Neuronal stem cell (in vitro differentiated cells): ENCODE measurements around the gene YY1.

ENCODE experiments used
- DNase-seq: peaks from one replicate; pipeline ENCODE4 v3.0.0-alpha.2; 2013; ENCODE audit warnings: low spot score
- H2AFZ ChIP-seq: one replicate; pipeline ENCODE4 v1.6.1; 2013; ENCODE audit warnings: mild to moderate bottlenecking, low read length, inconsistent platforms
- H2AK5ac ChIP-seq: 2 replicates; pipeline ENCODE4 v1.6.1; 2013; ENCODE audit warnings: low read depth, mild to moderate bottlenecking, inconsistent platforms, low read length, moderate library complexity, mixed read lengths
- H2BK120ac ChIP-seq: 2 replicates; pipeline ENCODE4 v1.6.1; 2013; ENCODE audit warnings: low read depth, mild to moderate bottlenecking, inconsistent platforms, low read length, moderate library complexity, mixed read lengths
- H2BK12ac ChIP-seq: one replicate; pipeline ENCODE4 v1.6.1; 2013; ENCODE audit warnings: low read length, inconsistent platforms
- H2BK15ac ChIP-seq: 2 replicates; pipeline ENCODE4 v1.6.1; 2013; ENCODE audit warnings: mild to moderate bottlenecking, low read length, inconsistent platforms, mixed read lengths
- H2BK5ac ChIP-seq: one replicate; pipeline ENCODE4 v1.6.1; 2013; ENCODE audit warnings: inconsistent platforms, mild to moderate bottlenecking, low read length, moderate library complexity
- H3K14ac ChIP-seq: one replicate; pipeline ENCODE4 v1.6.1; 2013; ENCODE audit warnings: low read length, inconsistent platforms
- H3K18ac ChIP-seq: 2 replicates; pipeline ENCODE4 v1.6.1; 2013; ENCODE audit warnings: low read length, inconsistent platforms
- H3K23ac ChIP-seq: 2 replicates; pipeline ENCODE4 v1.6.1; 2013; ENCODE audit warnings: low read depth, mild to moderate bottlenecking, mixed read lengths, low read length, inconsistent platforms; ENCODE audit not compliant: poor library complexity
- H3K27ac ChIP-seq: replicated peaks from 3 replicates; pipeline ENCODE4 v1.5.1; 2013; ENCODE audit warnings: low read length, inconsistent platforms
- H3K27me3 ChIP-seq, 3 experiments: 2 replicates each; pipeline ENCODE4 v1.6.1; 2013; ENCODE audit warnings: low read length in 3 of 3, mild to moderate bottlenecking in 2 of 3, inconsistent platforms in 1 of 3, low read depth in 1 of 3, mixed read lengths in 1 of 3, moderate library complexity in 1 of 3; ENCODE audit not compliant: control insufficient read depth in 3 of 3, insufficient read depth in 3 of 3
- H3K36me3 ChIP-seq, 2 donors: replicated peaks in 1 of 2; 2 replicates each; pipeline ENCODE4 v1.6.1; 2013; ENCODE audit warnings: low read length in 2 of 2; ENCODE audit not compliant: control insufficient read depth in 2 of 2, insufficient read depth in 2 of 2
- H3K4ac ChIP-seq: 2 replicates; pipeline ENCODE4 v1.6.1; 2013; ENCODE audit warnings: inconsistent platforms, mild to moderate bottlenecking, low read length, moderate library complexity
- H3K4me1 ChIP-seq, 2 donors: 1 replicate in 1 of 2; 2 replicates in 1 of 2; pipeline ENCODE4 v1.6.1; 2013; ENCODE audit warnings: low read length in 2 of 2, low read depth in 1 of 2; ENCODE audit not compliant: control insufficient read depth in 2 of 2, insufficient read depth in 1 of 2
- H3K4me2 ChIP-seq: one replicate; pipeline ENCODE4 v1.6.1; 2013; ENCODE audit warnings: mild to moderate bottlenecking, low read length, inconsistent platforms; ENCODE audit not compliant: insufficient read depth, poor library complexity, severe bottlenecking
- H3K4me3 ChIP-seq, 2 donors: 2 replicates each; pipeline ENCODE4 v1.5.1; 2013; ENCODE audit warnings: low read length in 2 of 2, mild to moderate bottlenecking in 2 of 2, inconsistent platforms in 1 of 2, moderate library complexity in 1 of 2
- H3K79me1 ChIP-seq: one replicate; pipeline ENCODE4 v1.6.1; 2013; ENCODE audit warnings: low read depth, mild to moderate bottlenecking, inconsistent platforms, low read length, moderate library complexity
- H3K9ac ChIP-seq: one replicate; pipeline ENCODE4 v1.6.1; 2013; ENCODE audit warnings: mild to moderate bottlenecking, low read depth, low read length, inconsistent platforms; ENCODE audit not compliant: poor library complexity
- H3K9me3 ChIP-seq, 2 donors: replicated peaks in 1 of 2; 2 replicates each; pipeline versions ENCODE3 to v1.6.1; 2013; ENCODE audit warnings: low read length in 2 of 2, mild to moderate bottlenecking in 2 of 2, inconsistent platforms in 1 of 2, low read depth in 1 of 2, mixed read lengths in 1 of 2, moderate library complexity in 1 of 2; ENCODE audit not compliant: control insufficient read depth in 2 of 2, insufficient read depth in 1 of 2
- H4K8ac ChIP-seq: one replicate; pipeline ENCODE4 v1.6.1; 2013; ENCODE audit warnings: low read depth, mild to moderate bottlenecking, inconsistent platforms, low read length, moderate library complexity
- H4K91ac ChIP-seq: one replicate; pipeline ENCODE4 v1.6.1; 2013; ENCODE audit warnings: low read length, low read depth, mild to moderate bottlenecking, inconsistent platforms; ENCODE audit not compliant: poor library complexity
- WGBS, 2 donors: extraction: QIAGEN DNeasy Blood & Tissue Kit; methylation state at CpG; one replicate each; pipeline ENCODE4 v1.1.7; 2013; ENCODE audit warnings: missing lambda C conversion rate in 2 of 2, mixed read lengths in 1 of 2; ENCODE audit not compliant: insufficient read length in 2 of 2, insufficient replicate concordance in 1 of 2; ENCODE audit errors: extremely low coverage in 2 of 2; 5-methylcytosine and 5-hydroxymethylcytosine counted together

The YY1 gene

GRCh38 chr14:100285021-100285912, 46.3 kb downstream of the YY1 start:
- peak; percentile 66 for DNase-seq
- H2AK5ac ChIP-seq: peak overlapping the region; percentile 53
- H4K8ac ChIP-seq: peak overlapping the region; percentile 89
- peak overlapping the region; percentile 38 for H3K27ac ChIP-seq
- WGBS, 2 donors: no CpG with 5 or more reads among the region's 82 CpGs
- H3K23ac ChIP-seq: peak overlapping the region; percentile 69
- peak overlapping the region; percentile 99 for H3K9ac ChIP-seq
- no peak overlapping the region for H2AFZ ChIP-seq
- peak overlapping the region; percentile 62 for H2BK5ac ChIP-seq
- H2BK120ac ChIP-seq: no peak overlapping the region
- H3K18ac ChIP-seq: peak overlapping the region; percentile 100
- H4K91ac ChIP-seq: no peak overlapping the region
- H2BK15ac ChIP-seq: no peak overlapping the region
- H3K4ac ChIP-seq: peak overlapping the region; percentile 97
- peaks cover 9% of the 10 kb centered on the region for H3K79me1 ChIP-seq
- peak overlapping the region; percentile 79 for H3K4me2 ChIP-seq
- peaks cover 17 to 42% of the 10 kb centered on the region in 2 donors for H3K36me3 ChIP-seq
- peak overlapping the region; percentile 77 for H3K14ac ChIP-seq
- H3K27me3 ChIP-seq: no peaks in the 10 kb centered on the region
- peaks cover 3 to 9% of the 10 kb centered on the region in 2 donors for H3K4me1 ChIP-seq
- H3K4me3 ChIP-seq: peak overlapping the region in 1 of 2 donors; percentile 87
- no peak overlapping the region for H2BK12ac ChIP-seq
- H3K9me3 ChIP-seq: peaks cover 0 to 1% of the 10 kb centered on the region in 2 donors

- no peak overlapping the region for H2BK12ac ChIP-seq
- H3K79me1 ChIP-seq: peaks cover 12% of the 10 kb centered on the region
- peak overlapping the region; percentile 53 for H2AK5ac ChIP-seq
- peaks cover 6 to 9% of the 10 kb centered on the region in 2 donors for H3K4me1 ChIP-seq
- H3K4ac ChIP-seq: no peak overlapping the region
- H3K14ac ChIP-seq: no peak overlapping the region
- peak overlapping the region; percentile 62 for H2BK5ac ChIP-seq
- H2BK15ac ChIP-seq: no peak overlapping the region
- no peak overlapping the region for H3K27ac ChIP-seq
- H3K23ac ChIP-seq: no peak overlapping the region
- H3K9ac ChIP-seq: no peak overlapping the region
- no peak overlapping the region for H3K18ac ChIP-seq
- H4K91ac ChIP-seq: no peak overlapping the region
- DNase-seq: no peak
- H3K4me2 ChIP-seq: no peak overlapping the region
- no peak overlapping the region for H4K8ac ChIP-seq
- no peak overlapping the region for H2AFZ ChIP-seq
- no peak overlapping the region for H2BK120ac ChIP-seq
- peaks cover 21 to 42% of the 10 kb centered on the region in 2 donors for H3K36me3 ChIP-seq
- no peak overlapping the region for H3K4me3 ChIP-seq
- H3K27me3 ChIP-seq: no peaks in the 10 kb centered on the region
- no CpG with 5 or more reads among the region's 13 CpGs for WGBS, 2 donors
- peaks cover 0 to 1% of the 10 kb centered on the region in 2 donors for H3K9me3 ChIP-seq
Observed at GRCh38 chr14:100285913-100286400, 47.0 kb downstream of the YY1 start.

- peak overlapping the region; percentile 64 for H2AK5ac ChIP-seq
- peak overlapping the region; percentile 30 for H3K27ac ChIP-seq
- H3K36me3 ChIP-seq: peaks cover 26 to 42% of the 10 kb centered on the region in 2 donors
- no peak overlapping the region for H2BK5ac ChIP-seq
- H3K27me3 ChIP-seq: no peaks in the 10 kb centered on the region
- no peak overlapping the region for H2BK120ac ChIP-seq
- H3K4ac ChIP-seq: no peak overlapping the region
- peaks cover 14% of the 10 kb centered on the region for H3K79me1 ChIP-seq
- no peak overlapping the region for H3K18ac ChIP-seq
- H3K4me1 ChIP-seq: peaks cover 6 to 9% of the 10 kb centered on the region in 2 donors
- H2BK12ac ChIP-seq: peak overlapping the region; percentile 92
- H3K4me3 ChIP-seq: no peak overlapping the region
- H3K9ac ChIP-seq: no peak overlapping the region
- peak overlapping the region; percentile 49 for H3K14ac ChIP-seq
- H2AFZ ChIP-seq: no peak overlapping the region
- peaks cover 0 to 1% of the 10 kb centered on the region in 2 donors for H3K9me3 ChIP-seq
- DNase-seq: no peak
- no peak overlapping the region for H4K91ac ChIP-seq
- H4K8ac ChIP-seq: no peak overlapping the region
- H3K4me2 ChIP-seq: no peak overlapping the region
- no CpG with 5 or more reads among the region's 10 CpGs for WGBS, 2 donors
- H2BK15ac ChIP-seq: no peak overlapping the region
- H3K23ac ChIP-seq: peak overlapping the region; percentile 81
Observed at GRCh38 chr14:100286484-100287191, 47.7 kb downstream of the YY1 start.
